HG03060 (cell line): ENCODE results near the gene GRIK4.
A peak's percentile ranks its signal among the peaks of the same experiment; 100 is the strongest.

Experiments
- ATAC-seq: cut with Tn5 transposase; IDR thresholded peaks from one replicate; pipeline ENCODE4 v1.9.1; 2021; ENCODE audit warnings: low read depth, moderate number of reproducible peaks; ENCODE audit not compliant: unreplicated experiment

GRIK4 gene

DNA sequence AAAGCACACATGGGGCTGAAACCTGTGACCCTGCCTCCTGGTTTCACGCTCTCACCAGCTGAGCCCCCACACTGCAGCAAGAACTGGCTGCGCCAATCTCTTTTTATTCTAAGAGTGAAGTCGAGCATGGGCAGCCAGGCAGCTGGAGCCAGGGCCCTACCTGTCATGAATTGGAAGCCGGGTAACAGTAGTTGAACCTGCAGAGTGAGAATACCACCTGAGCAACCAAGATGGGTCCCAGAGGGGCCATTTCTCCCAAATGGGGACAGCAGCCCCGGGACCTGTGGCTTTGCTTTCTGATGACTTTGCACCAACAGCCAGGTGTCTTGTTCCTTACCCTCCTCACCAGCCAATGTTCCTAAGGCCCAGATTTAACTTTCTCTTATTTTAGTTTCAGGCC, 178.9 kb downstream of the GRIK4 start:
- no peak for ATAC-seq

GRCh38 chr11:120694726-120695125, 183.2 kb downstream of the GRIK4 start:
- no peak for ATAC-seq

DNA sequence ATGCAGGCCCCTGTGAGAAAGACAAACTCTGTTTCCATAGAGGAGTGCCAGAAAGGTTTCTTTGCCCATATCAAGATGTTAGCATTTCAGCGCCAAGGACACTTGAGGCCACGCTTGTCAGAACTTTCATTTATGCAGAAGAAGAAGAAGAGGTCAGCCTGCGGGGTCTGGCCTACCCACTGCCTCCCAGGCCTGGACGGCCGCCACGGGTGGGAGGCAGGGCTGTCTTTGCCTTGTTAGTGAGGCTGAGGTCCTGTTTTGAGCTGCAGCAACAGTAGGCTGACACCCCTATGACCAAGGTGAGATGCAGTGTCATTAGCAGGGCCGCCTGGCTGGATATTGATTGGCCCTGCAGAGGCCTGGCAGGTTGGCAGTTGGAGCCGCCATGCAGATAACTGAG, 183.9 kb downstream of the GRIK4 start:
- ATAC-seq = no peak

DNA sequence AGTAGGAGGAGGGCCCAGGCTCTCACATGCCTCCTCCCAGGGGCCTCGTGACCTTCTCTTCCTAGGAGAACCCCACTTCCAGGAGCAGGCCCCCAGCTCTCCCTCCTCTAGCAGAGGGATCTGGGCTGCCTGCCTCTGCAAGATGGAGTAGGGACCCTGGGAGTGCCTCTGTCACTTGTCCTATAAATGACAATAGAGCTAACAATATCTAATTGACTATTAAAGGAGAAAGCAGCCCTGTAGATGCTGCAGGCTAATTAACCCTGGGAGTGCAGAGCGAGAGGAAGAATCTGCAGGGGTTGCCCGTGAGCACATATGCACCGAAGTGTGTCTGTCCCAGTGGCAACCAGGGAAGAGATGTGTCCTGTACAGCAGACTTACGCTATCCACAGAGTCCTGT, 184.4 kb downstream of the GRIK4 start:
- ATAC-seq = no peak

DNA sequence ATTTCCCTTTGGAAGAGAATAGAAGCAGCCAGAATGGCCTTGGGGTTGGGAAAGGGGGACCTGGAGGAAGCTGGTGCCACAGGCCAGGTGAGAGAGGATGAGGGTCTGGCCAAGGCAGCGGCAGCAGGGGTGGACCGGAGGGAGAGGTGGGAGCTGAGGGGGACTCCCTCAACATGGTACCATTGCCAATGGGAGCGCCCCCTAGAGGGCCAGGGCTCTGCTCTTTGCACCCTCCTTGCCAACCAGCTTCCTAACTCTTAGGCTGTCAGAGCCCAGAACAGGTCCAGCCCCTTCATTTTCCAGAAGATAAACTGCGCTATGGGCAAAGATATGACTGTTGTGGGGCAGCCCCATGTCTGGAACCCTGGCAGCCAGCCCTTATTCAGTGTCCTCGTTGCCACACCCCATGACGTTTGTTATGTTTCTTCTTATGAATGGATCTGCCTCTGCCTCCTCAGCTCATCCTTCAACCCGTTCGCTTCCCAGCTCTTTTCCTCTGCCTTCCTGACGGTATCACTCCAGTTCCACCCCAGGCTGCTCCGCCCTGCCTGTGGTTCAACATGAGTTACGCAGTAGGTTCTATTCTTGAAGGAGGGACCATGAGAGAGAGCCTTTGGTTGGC, 185.2 kb downstream of the GRIK4 start:
- ATAC-seq = no peak

GRCh38 chr11:120698918-120699317, 187.4 kb downstream of the GRIK4 start:
- no peak for ATAC-seq

DNA sequence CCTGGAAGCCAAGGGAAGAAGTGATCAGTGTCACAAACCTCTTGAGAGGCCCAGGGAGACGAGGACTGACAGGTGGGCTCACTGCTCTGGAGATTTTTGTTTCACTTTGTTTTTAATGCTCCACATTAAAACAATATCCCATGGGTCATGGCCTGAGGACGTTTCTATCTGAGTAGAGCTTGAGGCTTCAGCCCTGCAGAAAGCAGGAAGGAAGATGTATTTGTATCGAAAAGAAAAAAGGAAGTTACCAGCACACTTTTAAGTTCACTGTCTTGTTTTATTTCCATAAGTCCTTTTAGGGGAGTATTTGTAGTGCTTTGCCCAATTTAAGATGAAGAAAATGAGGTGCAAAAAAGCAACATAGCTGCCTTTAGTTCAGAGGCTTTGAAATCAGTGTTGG, 191.1 kb downstream of the GRIK4 start:
- no peak for ATAC-seq

DNA sequence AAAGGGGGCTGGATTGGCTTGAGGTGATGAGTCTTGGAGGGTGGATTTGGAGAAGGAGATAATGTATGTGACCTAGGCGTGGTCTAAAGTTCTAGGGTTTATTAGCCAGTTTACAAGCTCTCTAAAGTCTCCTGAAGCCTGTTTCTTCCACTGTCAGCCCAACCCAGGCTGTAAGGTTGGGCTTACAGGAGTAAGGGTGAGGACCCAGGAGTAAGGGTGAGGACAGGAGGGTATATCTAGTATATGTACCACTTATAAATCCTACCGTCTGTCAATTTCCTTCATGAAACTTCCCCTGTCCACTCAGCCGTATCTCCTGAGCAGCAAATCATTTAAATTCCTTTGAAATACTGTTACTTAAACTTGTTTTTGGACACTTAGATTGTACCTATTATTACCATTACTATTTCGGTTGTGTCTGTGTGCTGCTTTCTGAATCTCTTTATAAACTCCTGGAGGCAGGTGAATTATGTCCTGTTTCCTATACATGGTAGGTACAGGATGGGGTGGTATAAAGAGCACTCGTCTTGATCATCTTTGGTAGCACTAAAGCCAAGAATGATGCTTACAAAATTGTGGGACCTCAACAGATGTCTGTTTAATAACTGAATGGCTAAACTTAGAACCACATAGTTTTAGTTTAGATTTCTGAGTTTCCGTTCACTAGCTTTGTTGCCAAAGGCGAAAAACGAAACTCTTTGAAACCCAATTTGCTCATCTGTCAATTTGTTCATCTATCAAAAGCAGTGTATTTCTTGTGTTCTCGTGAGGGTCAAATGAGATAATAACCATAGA, 192.0 kb downstream of the GRIK4 start:
- peak; percentile 51 for ATAC-seq

- ATAC-seq = no peak
These were observed 192.8 kb downstream of the GRIK4 start for GRCh38 chr11:120704256-120704750.

DNA sequence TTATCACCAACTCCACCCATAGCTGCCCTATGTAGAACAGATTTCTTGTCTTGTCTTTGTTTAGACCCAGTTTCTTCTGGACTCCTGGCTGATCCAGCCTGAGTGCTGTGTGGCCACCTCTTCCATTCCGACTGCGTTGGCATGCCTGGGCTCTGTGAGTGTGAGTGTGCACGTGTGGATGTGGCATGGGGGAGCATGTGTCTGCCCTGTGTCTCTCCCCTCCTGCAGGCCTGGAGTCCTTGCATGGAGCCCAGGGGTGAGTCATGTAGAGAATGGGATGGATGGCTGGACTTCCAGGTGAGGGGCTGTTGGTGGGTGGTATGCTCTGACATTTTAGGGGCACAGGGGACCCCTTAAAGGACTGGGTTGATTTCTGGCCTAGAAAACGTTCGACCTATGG, 194.7 kb downstream of the GRIK4 start:
- ATAC-seq = no peak

DNA sequence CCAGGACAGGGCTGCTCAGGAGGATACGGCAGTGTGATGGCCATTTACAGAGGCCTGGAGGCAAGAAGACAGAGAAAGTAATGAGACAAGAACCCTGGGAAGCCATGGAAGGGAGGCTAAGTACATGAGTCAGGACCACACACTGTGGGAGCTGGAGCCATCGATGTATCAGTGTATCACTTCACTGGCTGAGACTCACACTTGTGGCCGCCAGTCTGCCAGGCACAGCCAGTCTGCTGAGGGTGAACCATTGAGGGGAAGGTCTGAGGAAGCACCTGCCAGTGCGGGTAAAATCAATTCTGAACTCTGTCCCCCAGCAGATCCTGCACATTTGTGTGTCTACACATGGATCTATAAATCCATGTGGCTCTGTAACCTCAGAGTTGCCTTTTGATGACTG, 195.6 kb downstream of the GRIK4 start:
- ATAC-seq = no peak

DNA sequence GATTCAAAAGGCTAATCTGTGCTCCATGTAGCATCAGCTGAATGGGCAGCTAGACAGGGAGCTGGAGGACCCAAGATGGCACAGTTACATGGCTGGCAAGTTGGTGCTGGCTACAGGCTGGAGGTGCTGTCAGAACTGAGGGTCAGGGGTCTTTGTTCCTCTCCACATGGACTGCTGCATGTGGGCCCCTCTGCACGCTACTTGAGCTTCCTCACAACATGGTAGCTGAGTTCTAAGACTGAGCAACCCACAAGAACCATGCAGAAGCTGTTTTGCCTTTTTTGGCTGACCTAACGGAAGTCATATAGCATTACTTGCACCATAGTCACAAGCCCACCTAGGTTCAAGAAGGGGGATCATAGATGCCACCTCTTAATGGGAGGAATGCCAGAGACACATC, 196.1 kb downstream of the GRIK4 start:
- no peak for ATAC-seq

DNA sequence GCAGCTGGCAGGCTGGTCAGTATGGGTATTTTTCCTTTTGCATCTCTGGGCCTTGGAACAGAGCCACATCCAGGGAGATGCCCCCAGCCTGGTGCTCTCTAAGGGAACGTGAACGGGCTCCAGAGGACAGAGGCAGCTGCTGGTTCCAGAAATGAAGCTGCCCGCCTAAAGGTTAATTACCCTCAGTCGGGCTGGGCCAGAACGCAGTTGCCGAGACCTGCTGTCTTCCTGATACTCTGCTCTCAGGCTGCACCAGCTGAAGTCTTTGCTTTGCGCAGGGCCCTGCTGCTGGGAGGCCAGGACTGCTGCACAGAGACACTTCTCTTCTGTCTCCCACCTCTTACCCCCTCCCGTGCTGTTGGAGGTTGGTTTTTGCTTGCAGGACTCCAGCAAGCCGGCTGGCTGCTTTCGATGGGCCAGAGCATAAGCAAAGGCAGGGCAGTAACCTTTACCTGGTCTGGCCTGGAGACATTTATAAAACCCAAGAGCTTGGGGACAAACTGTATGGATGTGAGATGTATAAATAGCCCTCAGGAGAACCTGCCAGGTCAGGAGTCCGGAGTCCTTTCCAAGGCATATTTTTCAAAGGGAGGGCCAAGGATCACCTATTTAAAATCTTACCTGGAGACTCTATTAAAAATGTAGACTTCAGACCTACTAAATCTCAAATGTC, 197.1 kb downstream of the GRIK4 start:
- ATAC-seq = no peak

DNA sequence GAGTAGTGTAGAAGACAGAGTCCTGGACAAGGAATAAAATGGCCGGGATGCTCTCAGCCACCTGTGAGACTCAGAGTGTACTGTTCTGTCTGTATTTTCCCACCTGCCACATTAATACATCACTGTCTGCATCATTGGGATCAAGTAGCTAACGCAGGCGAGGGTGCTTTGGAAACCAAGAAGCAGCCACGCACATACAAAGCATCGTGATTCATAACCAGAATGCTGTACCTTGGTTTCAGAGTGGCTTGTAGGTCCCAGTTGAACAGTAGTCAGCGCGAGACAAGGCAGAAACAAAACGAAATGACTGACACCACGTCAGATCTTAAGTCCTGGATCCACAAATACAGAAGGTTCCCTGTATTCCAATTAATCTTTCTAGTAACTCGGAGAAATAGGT, 198.3 kb downstream of the GRIK4 start:
- ATAC-seq = peak; percentile 54

DNA sequence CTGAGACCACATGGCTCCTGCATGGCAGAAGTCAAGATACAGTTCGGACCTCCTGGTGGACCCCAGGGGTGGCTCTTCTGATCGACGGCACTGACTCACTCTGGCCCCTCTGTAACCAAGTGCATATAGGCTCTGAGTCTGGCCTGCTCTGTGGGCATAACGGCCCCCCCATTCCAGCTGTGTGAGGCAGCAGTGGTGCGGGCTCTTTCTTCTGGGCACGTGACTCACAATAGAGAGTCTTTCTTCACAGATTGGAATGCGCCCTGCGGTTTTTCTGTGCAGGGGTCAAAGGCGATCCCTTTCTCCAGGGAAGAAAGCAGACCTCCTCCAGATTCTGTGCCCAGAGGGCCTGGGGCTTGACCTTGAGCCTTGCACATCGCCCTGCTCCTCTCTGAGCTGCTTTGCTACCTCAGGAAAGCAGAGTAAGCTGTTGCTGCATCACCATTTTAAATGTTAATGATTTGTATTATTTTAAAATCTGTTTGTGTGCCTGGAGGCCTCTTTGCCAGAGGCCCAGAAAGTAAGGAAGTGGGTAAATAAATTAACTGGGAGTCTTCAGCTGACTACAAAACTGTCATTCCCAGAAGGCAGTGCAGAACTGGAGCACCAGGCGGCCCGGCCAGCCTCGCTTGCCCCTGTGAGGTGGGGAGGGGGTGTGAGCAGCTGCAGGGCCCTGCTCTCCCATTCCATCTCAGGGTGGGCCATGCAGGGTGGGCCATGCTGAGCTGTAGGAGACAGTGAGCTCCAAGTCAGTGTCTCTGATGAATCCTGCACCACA, 199.0 kb downstream of the GRIK4 start:
- no peak for ATAC-seq

GRCh38 chr11:120712014-120712413, 200.5 kb downstream of the GRIK4 start:
- no peak for ATAC-seq

GRCh38 chr11:120712881-120713280, 201.3 kb downstream of the GRIK4 start:
- no peak for ATAC-seq

DNA sequence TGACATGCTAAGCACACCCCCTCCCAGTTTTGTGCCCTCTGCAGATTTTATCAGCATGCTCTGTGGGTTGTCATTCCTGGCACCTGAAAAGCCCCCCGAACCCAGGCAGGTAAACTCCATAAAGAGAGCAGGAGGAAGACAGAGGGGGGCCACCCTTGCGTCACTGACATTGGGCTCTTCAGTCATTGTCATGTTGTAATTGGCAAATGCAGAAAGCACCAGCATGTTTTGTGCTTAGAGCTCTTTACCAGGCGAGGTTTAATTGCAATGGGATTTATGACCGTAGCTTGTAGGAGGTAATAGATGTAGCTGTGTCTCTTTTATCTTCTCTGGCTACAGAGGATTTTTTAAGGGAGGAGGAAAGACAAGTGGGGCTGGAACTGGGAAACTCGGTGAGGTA, 201.7 kb downstream of the GRIK4 start:
- ATAC-seq = no peak

- no peak for ATAC-seq
These were observed 202.9 kb downstream of the GRIK4 start for GRCh38 chr11:120714438-120714837.

DNA sequence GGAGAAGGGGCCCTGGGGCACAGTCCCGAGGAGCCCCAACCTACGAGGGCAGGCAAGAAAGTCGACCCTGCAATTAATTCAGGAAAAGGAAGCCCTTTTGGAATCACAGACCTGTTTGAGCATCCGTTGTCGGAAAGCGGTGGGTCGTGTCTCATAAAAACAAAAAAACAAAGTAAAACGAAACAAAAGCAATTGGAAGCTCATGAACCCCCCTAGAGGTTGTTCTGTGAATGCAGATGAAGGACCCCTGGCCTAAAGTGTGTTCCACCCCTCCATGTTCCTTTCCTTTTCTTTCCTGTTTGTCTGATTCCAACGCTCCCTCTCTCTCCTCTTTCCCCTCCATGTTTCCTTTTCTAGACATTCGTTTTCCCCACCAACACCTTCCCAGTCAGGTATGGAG, 203.7 kb downstream of the GRIK4 start:
- ATAC-seq = no peak

- no peak for ATAC-seq
These were observed 205.5 kb downstream of the GRIK4 start for GRCh38 chr11:120717042-120717441.
